Measurements from ENCODE around the gene FABP1. TPM values are rescaled to one million over a fixed set of nuclear protein-coding genes. Genes with fewer than 3 reads are reported as not detected.
A peak's percentile ranks its signal among the peaks of the same experiment; 100 is the strongest.

The FABP1 gene
- total and polyA plus RNA-seq, 9 of the 15 experiments (the other 6 are each of a cell fraction or from before 2014, with no cell fraction given), result 0.64 TPM; not detected in 8

DNA sequence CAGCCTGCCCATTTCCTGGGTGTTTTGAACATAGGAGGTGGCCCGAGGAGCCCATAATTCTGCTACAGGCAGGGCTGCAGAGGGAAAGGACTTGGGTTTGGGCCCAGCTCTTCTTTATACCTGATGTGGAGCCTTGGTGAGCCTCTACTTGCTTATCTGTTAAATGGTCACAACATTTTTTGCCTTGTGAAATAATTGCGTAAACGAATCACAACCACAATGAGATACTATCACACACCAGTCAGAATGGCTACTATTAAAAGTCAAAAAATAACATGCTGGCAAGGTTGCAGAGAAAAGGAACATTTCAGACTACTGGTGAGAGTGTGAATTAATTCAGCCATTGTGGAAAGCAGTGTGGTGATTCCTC, 4.1 kb upstream of the FABP1 start:
- ATAC-seq (no peak), FAIRE-seq (no peak), DNase-seq (ENCODE audit: extremely low read depth in 1 of 4, low spot score in 3 of 4) (no peak)
- CTCF ChIA-PET (ENCODE audit: low intra/inter-chr PET ratio), result no interaction called here
- Histone ChIP-seq H2AFZ (ENCODE audit: low read depth, low read length) (no peak overlapping the region), H3K79me2 (ENCODE audit: control insufficient read depth, insufficient read depth, low read length) (no peaks in the 10 kb centered on the region), H3K9ac (ENCODE audit: insufficient read depth in 1 of 2, low read depth in 2 of 2, low read length in 2 of 2) (no peak overlapping the region), H3K9me3 (replicated peaks; ENCODE audit: control insufficient read depth, insufficient read depth, low read depth, low read length) (no peaks in the 10 kb centered on the region), H4K20me1 (replicated peaks; ENCODE audit: control insufficient read depth, insufficient read depth, low read length) (no peaks in the 10 kb centered on the region), H3K27me3 (ENCODE audit: control insufficient read depth in 2 of 2, insufficient read depth in 2 of 2, low read length in 2 of 2) (peaks cover 11 to 47% of the 10 kb centered on the region in 2 experiments; a peak in 4 of 5 replicates), H3K9me1 (ENCODE audit: control insufficient read depth, insufficient read depth, low read length) (no peaks in the 10 kb centered on the region), H3K4me1 (replicated peaks in 1 of 2; ENCODE audit: control insufficient read depth in 2 of 2, insufficient read depth in 2 of 2, low read length in 2 of 2) (no peaks in the 10 kb centered on the region), H3K36me3 (ENCODE audit: control insufficient read depth, insufficient read depth, low read length) (no peaks in the 10 kb centered on the region), H3K4me3 (no peak overlapping the region), H3K4me2 (ENCODE audit: insufficient read depth, low read length) (no peak overlapping the region), H3K27ac (ENCODE audit: extremely low read depth, low read depth, low read length) (no peak overlapping the region)
- in situ Hi-C loops (cut with MboI), result no loop called here
- POLR2A ChIA-PET, result no interaction called here
- intact Hi-C loops (cut with micrococcal nuclease), result no loop called here
- TF ChIP-seq RBM25 (IDR thresholded peaks at IDR 0.05; ENCODE audit: low read depth, low read length, severe bottlenecking) (peak; percentile 38), CEBPG (CRISPR knock-in tag; IDR thresholded peaks at IDR 0.05) (no peak), CEBPG (tag; conservative IDR thresholded peaks at IDR 0.05 in 1 of 2, IDR thresholded peaks at IDR 0.05 in 1 of 2) (peak in 1 of 2 experiments; percentile 34; a peak in 1 of 4 replicates), ZBTB17 (CRISPR knock-in tag; IDR thresholded peaks at IDR 0.05) (no peak)
- BruUV-seq (replicated peaks), result no TSS peak
- WGBS (ENCODE audit: insufficient coverage, low coverage, missing lambda C conversion rate), result 0% methylated on average over 3 of the region's 3 CpGs

DNA sequence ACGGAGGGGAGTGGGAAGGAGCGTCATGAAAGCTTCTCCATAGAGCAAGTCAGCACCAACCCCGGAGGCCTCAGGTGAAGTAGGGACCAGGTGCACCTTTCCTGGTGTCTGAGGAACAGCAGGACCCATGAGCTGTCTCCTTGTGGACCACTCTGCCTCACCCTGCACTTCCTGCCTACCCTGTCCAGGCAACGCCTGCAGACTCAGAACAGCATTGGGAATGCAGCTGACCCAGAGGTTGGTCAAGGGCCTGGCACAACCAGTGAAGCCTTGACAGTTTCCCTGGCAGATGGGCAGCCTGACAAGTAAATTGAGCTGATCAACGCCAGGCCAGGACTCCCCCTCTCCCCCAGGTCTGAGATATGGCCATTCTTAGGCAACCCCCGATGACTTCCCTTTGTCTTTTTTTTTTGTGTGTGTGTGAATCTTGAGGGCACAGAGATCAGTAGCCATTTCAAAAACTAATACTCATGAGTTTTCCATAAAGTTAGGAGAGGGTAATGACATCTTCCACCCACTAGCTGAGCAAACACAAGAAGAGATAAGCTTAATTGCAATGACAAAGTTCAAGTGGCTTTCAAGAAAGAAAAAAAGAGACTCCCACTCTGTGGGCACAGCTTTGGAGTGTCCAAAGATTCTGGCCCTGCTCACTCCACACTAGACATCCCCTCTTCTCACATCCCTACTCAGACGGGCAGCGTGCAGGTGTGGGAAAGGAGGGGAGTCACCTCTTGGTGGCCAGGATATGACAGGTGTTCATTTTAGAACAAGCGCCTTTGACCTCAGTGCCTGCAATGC, 3.5 kb upstream of the FABP1 start:
- no peaks in the 10 kb centered on the region for H3K36me3 ChIP-seq (ENCODE audit: control insufficient read depth, insufficient read depth, low read length)
- peaks cover 16 to 48% of the 10 kb centered on the region in 2 experiments; a peak in 4 of 5 replicates for H3K27me3 ChIP-seq (ENCODE audit: control insufficient read depth in 2 of 2, insufficient read depth in 2 of 2, low read length in 2 of 2)
- FAIRE-seq (no peak), ATAC-seq (no peak), DNase-seq (ENCODE audit: extremely low read depth in 1 of 4, low spot score in 3 of 4) (no peak)
- WGBS (ENCODE audit: insufficient coverage, low coverage, missing lambda C conversion rate), result 2% methylated on average over 9 of the region's 9 CpGs
- intact Hi-C loops (cut with micrococcal nuclease), result no loop called here
- in situ Hi-C loops (cut with MboI), result no loop called here
- H3K27ac ChIP-seq (ENCODE audit: extremely low read depth, low read depth, low read length), result no peak overlapping the region
- no peak overlapping the region for H3K4me3 ChIP-seq
- ChIA-PET CTCF (ENCODE audit: low intra/inter-chr PET ratio) (no interaction called here), POLR2A (interaction anchor here (1.0 kb wide), 1 partner anchor 9 kb away, joined by 3 read pairs; no protein-coding TSS in a partner anchor)
- H3K4me1 ChIP-seq (replicated peaks in 1 of 2; ENCODE audit: control insufficient read depth in 2 of 2, insufficient read depth in 2 of 2, low read length in 2 of 2), result no peaks in the 10 kb centered on the region
- H3K4me2 ChIP-seq (ENCODE audit: insufficient read depth, low read length), result no peak overlapping the region
- H3K79me2 ChIP-seq (ENCODE audit: control insufficient read depth, insufficient read depth, low read length), result no peaks in the 10 kb centered on the region
- H4K20me1 ChIP-seq (replicated peaks; ENCODE audit: control insufficient read depth, insufficient read depth, low read length), result no peaks in the 10 kb centered on the region; the same call in 1 of the 2 replicates
- H3K9me3 ChIP-seq (replicated peaks; ENCODE audit: control insufficient read depth, insufficient read depth, low read depth, low read length), result no peaks in the 10 kb centered on the region
- H2AFZ ChIP-seq (ENCODE audit: low read depth, low read length), result no peak overlapping the region
- no peak overlapping the region for H3K9ac ChIP-seq (ENCODE audit: insufficient read depth in 1 of 2, low read depth in 2 of 2, low read length in 2 of 2)
- no peaks in the 10 kb centered on the region for H3K9me1 ChIP-seq (ENCODE audit: control insufficient read depth, insufficient read depth, low read length)
- BruUV-seq (replicated peaks), result no TSS peak
- TF ChIP-seq FOXA3 (CRISPR knock-in tag; conservative IDR thresholded peaks at IDR 0.05 in 1 of 2, IDR thresholded peaks at IDR 0.05 in 1 of 2), result peak in 1 of 2 experiments; percentile 79; a peak in 2 of 4 replicates
- TF ChIP-seq, protein P1, sequence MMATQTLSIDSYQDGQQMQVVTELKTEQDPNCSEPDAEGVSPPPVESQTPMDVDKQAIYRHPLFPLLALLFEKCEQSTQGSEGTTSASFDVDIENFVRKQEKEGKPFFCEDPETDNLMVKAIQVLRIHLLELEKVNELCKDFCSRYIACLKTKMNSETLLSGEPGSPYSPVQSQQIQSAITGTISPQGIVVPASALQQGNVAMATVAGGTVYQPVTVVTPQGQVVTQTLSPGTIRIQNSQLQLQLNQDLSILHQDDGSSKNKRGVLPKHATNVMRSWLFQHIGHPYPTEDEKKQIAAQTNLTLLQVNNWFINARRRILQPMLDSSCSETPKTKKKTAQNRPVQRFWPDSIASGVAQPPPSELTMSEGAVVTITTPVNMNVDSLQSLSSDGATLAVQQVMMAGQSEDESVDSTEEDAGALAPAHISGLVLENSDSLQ (IDR thresholded peaks at IDR 0.05), result no peak
- TF ChIP-seq, protein P2, sequence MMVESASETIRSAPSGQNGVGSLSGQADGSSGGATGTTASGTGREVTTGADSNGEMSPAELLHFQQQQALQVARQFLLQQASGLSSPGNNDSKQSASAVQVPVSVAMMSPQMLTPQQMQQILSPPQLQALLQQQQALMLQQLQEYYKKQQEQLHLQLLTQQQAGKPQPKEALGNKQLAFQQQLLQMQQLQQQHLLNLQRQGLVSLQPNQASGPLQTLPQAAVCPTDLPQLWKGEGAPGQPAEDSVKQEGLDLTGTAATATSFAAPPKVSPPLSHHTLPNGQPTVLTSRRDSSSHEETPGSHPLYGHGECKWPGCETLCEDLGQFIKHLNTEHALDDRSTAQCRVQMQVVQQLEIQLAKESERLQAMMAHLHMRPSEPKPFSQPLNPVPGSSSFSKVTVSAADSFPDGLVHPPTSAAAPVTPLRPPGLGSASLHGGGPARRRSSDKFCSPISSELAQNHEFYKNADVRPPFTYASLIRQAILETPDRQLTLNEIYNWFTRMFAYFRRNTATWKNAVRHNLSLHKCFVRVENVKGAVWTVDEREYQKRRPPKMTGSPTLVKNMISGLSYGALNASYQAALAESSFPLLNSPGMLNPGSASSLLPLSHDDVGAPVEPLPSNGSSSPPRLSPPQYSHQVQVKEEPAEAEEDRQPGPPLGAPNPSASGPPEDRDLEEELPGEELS (CRISPR knock-in tag; IDR thresholded peaks at IDR 0.05; ENCODE audit: borderline replicate concordance), result no peak
- TF ChIP-seq BRCA1 (IDR thresholded peaks at IDR 0.05), result no peak
- TF ChIP-seq BRCA1 (CRISPR knock-in tag; IDR thresholded peaks at IDR 0.05), result no peak
- no peak for TF ChIP-seq PPARD (CRISPR knock-in tag; IDR thresholded peaks at IDR 0.05)
- TF ChIP-seq CREBBP (IDR thresholded peaks at IDR 0.05; ENCODE audit: low read depth, low read length), result no peak
- 0 out of 2 replicates have a peak, but pooled peaks have one; percentile 24 for TF ChIP-seq EGR1 (conservative IDR thresholded peaks at IDR 0.05)
- peak; percentile 13; the same call in 1 of the 2 replicates for TF ChIP-seq TAL1 (IDR thresholded peaks at IDR 0.05)

All from K562 (cell line).